SU-DHL-6 (cell line): Measurements from ENCODE around the gene HS6ST3.

ENCODE experiments used
- H2AFZ ChIP-seq: fragments of 200-600 bp; sonication (generic); 2 replicates; pipeline ENCODE4 v1.6.1; 2014; ENCODE audit warnings: low read depth, mild to moderate bottlenecking, moderate library complexity, mixed read lengths, antibody characterized with exemption, low read length; ENCODE audit not compliant: severe bottlenecking
- H3F3A ChIP-seq: fragments of 200-600 bp; shearing (Covaris generic); 2 replicates; pipeline ENCODE4 v1.6.0; 2016; ENCODE audit warnings: antibody characterized with exemption, mild to moderate bottlenecking; ENCODE audit not compliant: insufficient read depth
- H3K27ac ChIP-seq: fragments of 200-600 bp; sonication (generic); 2 replicates; pipeline ENCODE4 v1.5.1; 2016; ENCODE audit warnings: low read depth, mild to moderate bottlenecking, low read length, moderate library complexity, mixed read lengths
- H3K27me3 ChIP-seq: fragments of 200-600 bp; sonication (generic), shearing (Covaris generic); 2 replicates; pipeline ENCODE4 v1.6.0; 2014; ENCODE audit warnings: mild to moderate bottlenecking, low read length
- H3K36me3 ChIP-seq: fragments of 200-600 bp; sonication (generic); 2 replicates; pipeline ENCODE4 v1.6.1; 2014; ENCODE audit warnings: mild to moderate bottlenecking, low read length, mixed read lengths
- H3K4me2 ChIP-seq: fragments of 300-600, 200-600 bp; shearing (Covaris generic), sonication (generic); 2 replicates; pipeline ENCODE4 v1.6.0; 2014; ENCODE audit warnings: low read length, low read depth, mild to moderate bottlenecking; ENCODE audit not compliant: poor library complexity, severe bottlenecking
- H3K4me3 ChIP-seq: fragments of 200-600 bp; sonication (generic); 2 replicates; pipeline ENCODE4 v1.5.1; 2014; ENCODE audit warnings: antibody characterized with exemption, low read length, mild to moderate bottlenecking, mixed read lengths; ENCODE audit not compliant: insufficient read depth, poor library complexity, severe bottlenecking
- H3K79me2 ChIP-seq: fragments of 200-600 bp; sonication (generic); 2 replicates; pipeline ENCODE4 v1.6.1; 2014; ENCODE audit warnings: mild to moderate bottlenecking, low read length, moderate library complexity; ENCODE audit not compliant: insufficient read depth
- H3K9ac ChIP-seq: fragments of 200-600 bp; sonication (generic); 2 replicates; pipeline ENCODE4 v1.7.0; 2014; ENCODE audit warnings: mild to moderate bottlenecking, low read length
- H3K9me2 ChIP-seq: fragments of 200-600 bp; sonication (generic); replicated peaks from 2 replicates; pipeline ENCODE4 v1.6.1; 2014; ENCODE audit warnings: low read length; ENCODE audit not compliant: insufficient read depth
- H3K9me3 ChIP-seq: fragments of 200-600 bp; sonication (generic); 2 replicates; pipeline ENCODE4 v1.6.1; 2014; ENCODE audit warnings: low read length, mixed read lengths; ENCODE audit not compliant: insufficient read depth
- H4K20me1 ChIP-seq: fragments of 200-600 bp; sonication (generic); 2 replicates; pipeline ENCODE4 v1.6.1; 2014; ENCODE audit warnings: low read depth, mild to moderate bottlenecking, antibody characterized with exemption, low read length, moderate library complexity, mixed read lengths
- CTCF ChIP-seq: fragments of 200-600 bp; sonication (generic); IDR thresholded peaks from one replicate; pipeline ENCODE4 v1.5.1; 2017; ENCODE audit warnings: antibody characterized with exemption, mild to moderate bottlenecking, low read length, moderate library complexity; ENCODE audit not compliant: insufficient read depth, poor library complexity, severe bottlenecking
- EZH2phosphoT487 ChIP-seq: fragments of 200-600 bp; sonication (generic), shearing (Covaris generic); conservative IDR thresholded peaks from 2 replicates; pipeline ENCODE4 v1.6.1; 2018; ENCODE audit warnings: mild to moderate bottlenecking, antibody characterized with exemption, low read length, moderate library complexity, mixed read lengths

Gene HS6ST3

GRCh38 chr13:96081888-96082287, 8.0 kb upstream of the HS6ST3 start:
- H3K9ac ChIP-seq: no peak overlapping the region
- no peaks in the 10 kb centered on the region for H4K20me1 ChIP-seq
- H3F3A ChIP-seq: no peaks in the 10 kb centered on the region
- no peak for TF ChIP-seq CTCF
- no peak for TF ChIP-seq EZH2phosphoT487
- no peaks in the 10 kb centered on the region for H3K9me3 ChIP-seq
- H3K4me2 ChIP-seq: no peak overlapping the region
- H3K36me3 ChIP-seq: no peaks in the 10 kb centered on the region
- H2AFZ ChIP-seq: no peak overlapping the region
- H3K4me3 ChIP-seq: no peak overlapping the region
- no peak overlapping the region for H3K27ac ChIP-seq
- no peaks in the 10 kb centered on the region for H3K27me3 ChIP-seq
- H3K9me2 ChIP-seq: no peaks in the 10 kb centered on the region
- H3K79me2 ChIP-seq: no peaks in the 10 kb centered on the region

- H3K9ac ChIP-seq: no peak overlapping the region
- H3K9me2 ChIP-seq: no peaks in the 10 kb centered on the region
- TF ChIP-seq CTCF (no peak), EZH2phosphoT487 (no peak)
- no peaks in the 10 kb centered on the region for H3K9me3 ChIP-seq
- no peak overlapping the region for H3K4me2 ChIP-seq
- no peaks in the 10 kb centered on the region for H3K27me3 ChIP-seq
- no peaks in the 10 kb centered on the region for H3F3A ChIP-seq
- H3K36me3 ChIP-seq: no peaks in the 10 kb centered on the region
- no peak overlapping the region for H3K27ac ChIP-seq
- H4K20me1 ChIP-seq: no peaks in the 10 kb centered on the region
- no peak overlapping the region for H3K4me3 ChIP-seq
- no peak overlapping the region for H2AFZ ChIP-seq
- H3K79me2 ChIP-seq: no peaks in the 10 kb centered on the region
These were observed 7.3 kb upstream of the HS6ST3 start for GRCh38 chr13:96082640-96083039.

- Histone ChIP-seq H2AFZ (no peak overlapping the region), H3K36me3 (no peaks in the 10 kb centered on the region), H3K9me2 (no peaks in the 10 kb centered on the region), H3K79me2 (no peaks in the 10 kb centered on the region), H3K27me3 (no peaks in the 10 kb centered on the region), H3K4me3 (no peak overlapping the region), H3K27ac (no peak overlapping the region), H3K9ac (no peak overlapping the region), H4K20me1 (no peaks in the 10 kb centered on the region), H3F3A (no peaks in the 10 kb centered on the region), H3K4me2 (no peak overlapping the region), H3K9me3 (no peaks in the 10 kb centered on the region)
- TF ChIP-seq CTCF: no peak
- TF ChIP-seq EZH2phosphoT487: no peak
These were observed 3.2 kb upstream of the HS6ST3 start for GRCh38 chr13:96086736-96087135.
